Common myeloid progenitor, CD34-positive (primary cell): ENCODE data around the gene APOL1.
"Not testable (repeated sequence)": the region's sequence is repeated elsewhere in the genome, so short reads cannot be mapped to it uniquely, and the experiment has no call there.

ENCODE experiments used
- CTCF ChIA-PET: fragments of 350-600 bp; sonication (Branson Sonifier 250); formaldehyde crosslinking; loops from one replicate; lab custom pipeline; 2021; ENCODE audit warnings: antibody characterized with exemption; lab: Charles Lee
- POLR2A ChIA-PET: fragments of 350-600 bp; sonication (Branson Sonifier 250); formaldehyde crosslinking; loops from one replicate; lab custom pipeline; 2021; ENCODE audit warnings: antibody characterized with exemption; lab: Charles Lee
- DNase-seq, 3 donors: peaks; one replicate each; pipeline versions ENCODE4 v3.0.0 to v3.0.0-alpha.2; 2013
- H3K27ac ChIP-seq, 2 experiments: 1 replicate in 1 of 2; 2 replicates in 1 of 2; pipeline ENCODE4 v1.7.0; 2013; ENCODE audit warnings: inconsistent platforms in 2 of 2, low read length in 2 of 2, mild to moderate bottlenecking in 2 of 2, low read depth in 1 of 2, moderate library complexity in 1 of 2; ENCODE audit not compliant: severe bottlenecking in 2 of 2, insufficient read depth in 1 of 2, poor library complexity in 1 of 2
- H3K27me3 ChIP-seq, 5 experiments: replicated peaks in 2 of 5; 1 replicate in 3 of 5; 2 replicates in 2 of 5; pipeline versions ENCODE4 v1.6.1 to v1.7.0; 2013; ENCODE audit warnings: low read length in 4 of 5, mild to moderate bottlenecking in 2 of 5, moderate library complexity in 2 of 5, inconsistent platforms in 1 of 5; ENCODE audit not compliant: insufficient read depth in 5 of 5, control insufficient read depth in 4 of 5
- H3K36me3 ChIP-seq, 4 experiments: 1 replicate in 2 of 4; 2 replicates in 2 of 4; pipeline versions ENCODE4 v1.6.1 to v1.7.0; 2013; ENCODE audit warnings: low read length in 3 of 4, control low read depth in 1 of 4, mild to moderate bottlenecking in 1 of 4; ENCODE audit not compliant: control insufficient read depth in 4 of 4, insufficient read depth in 4 of 4
- H3K4me1 ChIP-seq, 4 experiments: 1 replicate in 3 of 4; 2 replicates in 1 of 4; pipeline versions ENCODE4 v1.6.1 to v1.7.1; 2013; ENCODE audit warnings: low read length in 3 of 4, mild to moderate bottlenecking in 3 of 4, control low read depth in 1 of 4, inconsistent platforms in 1 of 4, moderate library complexity in 1 of 4; ENCODE audit not compliant: control insufficient read depth in 4 of 4, insufficient read depth in 4 of 4; ENCODE audit errors: control extremely low read depth in 1 of 4
- H3K4me3 ChIP-seq, 7 experiments: 1 replicate in 4 of 7; 2 replicates in 3 of 7; pipeline versions ENCODE4 v1.5.1 to v1.7.0; 2013; ENCODE audit warnings: mild to moderate bottlenecking in 7 of 7, low read length in 6 of 7, moderate library complexity in 6 of 7, inconsistent platforms in 2 of 7, low read depth in 2 of 7, control low read depth in 1 of 7; ENCODE audit not compliant: insufficient read depth in 4 of 7, control insufficient read depth in 1 of 7; ENCODE audit errors: extremely low read depth in 1 of 7
- H3K9me3 ChIP-seq, 5 experiments: 1 replicate in 4 of 5; 2 replicates in 1 of 5; pipeline versions ENCODE4 v1.6.1 to v1.7.1; 2013; ENCODE audit warnings: low read length in 4 of 5, mild to moderate bottlenecking in 2 of 5, inconsistent platforms in 1 of 5, low read depth in 1 of 5, moderate library complexity in 1 of 5; ENCODE audit not compliant: control insufficient read depth in 4 of 5, insufficient read depth in 2 of 5; ENCODE audit errors: control extremely low read depth in 1 of 5
- WGBS: methylation state at CpG from one replicate; pipeline ENCODE4 v1.1.5; 2013; ENCODE audit not compliant: insufficient coverage; 5-methylcytosine and 5-hydroxymethylcytosine counted together

APOL1 gene

DNA sequence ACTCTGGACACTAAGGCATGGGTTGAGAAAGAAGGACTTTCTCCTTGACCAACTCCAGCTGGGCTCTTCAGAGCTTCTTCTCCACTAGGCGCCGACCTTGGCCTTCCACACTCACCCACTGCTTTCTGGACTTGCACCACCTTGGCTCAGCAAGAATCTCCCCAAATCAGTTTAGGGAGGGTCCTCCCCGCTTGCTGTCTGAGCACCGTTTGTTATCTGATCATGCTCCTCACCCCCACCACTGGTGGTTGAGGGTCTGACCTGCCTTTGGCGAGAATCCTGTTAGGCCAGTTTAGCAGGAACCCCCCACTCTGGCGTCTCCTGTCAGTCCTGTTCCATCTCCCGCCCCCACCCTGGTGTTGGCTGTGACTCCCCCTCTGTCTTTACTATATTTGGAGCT lies 24.0 kb upstream of the APOL1 start:
- POLR2A ChIA-PET: no interaction called here
- Histone ChIP-seq H3K4me1 (peaks cover 0 to 8% (median 0%) of the 10 kb centered on the region in 4 experiments), H3K9me3 (no peaks in the 10 kb centered on the region), H3K27ac (no peak overlapping the region), H3K36me3 (peaks cover 5 to 55% (median 37%) of the 10 kb centered on the region in 4 experiments), H3K27me3 (no peaks in the 10 kb centered on the region), H3K4me3 (no peak overlapping the region)
- WGBS: 95% methylated on average over 4 of the region's 7 CpGs
- CTCF ChIA-PET: interaction anchor here (1.4 to 3.9 kb wide), 2 partner anchors 9 to 60 kb away, joined by 3 to 29 read pairs; partner anchors contain the start of gene APOL2
- no peak for DNase-seq

DNA sequence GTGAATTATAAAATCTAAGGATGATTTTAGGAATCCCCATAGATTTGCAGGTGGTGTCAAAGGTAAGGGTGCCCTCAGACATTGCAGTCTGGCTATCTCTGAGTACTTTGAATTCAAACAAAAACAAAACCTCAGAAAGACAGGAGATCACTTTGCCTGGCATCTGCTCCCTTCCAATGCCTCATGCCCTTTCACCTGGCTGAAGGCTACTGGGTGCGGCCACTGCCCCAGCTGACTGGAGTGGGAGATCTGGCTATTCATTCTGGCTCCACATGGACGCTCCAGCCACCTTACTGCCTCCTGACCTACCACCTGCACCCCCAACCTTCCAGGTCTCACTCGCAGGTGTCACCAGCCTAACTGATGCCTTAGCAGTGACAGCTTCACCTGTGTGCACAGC lies 23.3 kb upstream of the APOL1 start:
- H3K36me3 ChIP-seq: peaks cover 5 to 62% (median 39%) of the 10 kb centered on the region in 4 experiments
- H3K4me3 ChIP-seq, H3K4me1 ChIP-seq, DNase-seq, H3K9me3 ChIP-seq, POLR2A ChIA-PET, H3K27ac ChIP-seq, H3K27me3 ChIP-seq: not testable (repeated sequence)
- CTCF ChIA-PET: interaction anchor here (0.8 kb wide), 1 partner anchor 9 kb away, joined by 3 read pairs; no protein-coding TSS in a partner anchor
- WGBS: 90% methylated on average over 2 of the region's 3 CpGs

DNA sequence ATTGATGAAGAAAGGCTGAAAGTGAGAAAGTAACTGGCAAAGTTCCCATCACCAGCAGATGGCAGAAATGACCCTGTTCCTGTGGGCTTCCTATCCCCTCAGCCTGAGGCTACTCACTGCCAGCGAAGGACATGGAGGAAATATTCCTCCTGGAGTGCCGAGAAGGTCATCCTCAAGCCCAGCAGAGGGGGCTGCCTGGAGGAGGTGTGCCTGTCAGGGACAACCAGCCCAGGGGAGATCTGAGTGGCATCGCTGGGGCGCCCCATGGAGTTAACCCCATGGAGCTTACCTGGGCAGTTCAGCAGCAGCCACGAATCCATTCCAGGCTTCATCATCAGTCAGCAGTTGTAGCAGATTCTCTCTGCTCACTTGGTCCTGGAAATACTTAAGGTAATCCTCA lies 21.9 kb upstream of the APOL1 start:
- DNase-seq, H3K4me3 ChIP-seq, H3K9me3 ChIP-seq, H3K4me1 ChIP-seq, POLR2A ChIA-PET, H3K27ac ChIP-seq, H3K27me3 ChIP-seq: not testable (repeated sequence)
- peaks cover 11 to 69% (median 45%) of the 10 kb centered on the region in 4 experiments for H3K36me3 ChIP-seq
- CTCF ChIA-PET: interaction anchor here (0.7 to 1.1 kb wide), 2 partner anchors 10 to 30 kb away, joined by 3 to 4 read pairs; no protein-coding TSS in a partner anchor
- WGBS: 25% methylated on average over 1 of the region's 5 CpGs

DNA sequence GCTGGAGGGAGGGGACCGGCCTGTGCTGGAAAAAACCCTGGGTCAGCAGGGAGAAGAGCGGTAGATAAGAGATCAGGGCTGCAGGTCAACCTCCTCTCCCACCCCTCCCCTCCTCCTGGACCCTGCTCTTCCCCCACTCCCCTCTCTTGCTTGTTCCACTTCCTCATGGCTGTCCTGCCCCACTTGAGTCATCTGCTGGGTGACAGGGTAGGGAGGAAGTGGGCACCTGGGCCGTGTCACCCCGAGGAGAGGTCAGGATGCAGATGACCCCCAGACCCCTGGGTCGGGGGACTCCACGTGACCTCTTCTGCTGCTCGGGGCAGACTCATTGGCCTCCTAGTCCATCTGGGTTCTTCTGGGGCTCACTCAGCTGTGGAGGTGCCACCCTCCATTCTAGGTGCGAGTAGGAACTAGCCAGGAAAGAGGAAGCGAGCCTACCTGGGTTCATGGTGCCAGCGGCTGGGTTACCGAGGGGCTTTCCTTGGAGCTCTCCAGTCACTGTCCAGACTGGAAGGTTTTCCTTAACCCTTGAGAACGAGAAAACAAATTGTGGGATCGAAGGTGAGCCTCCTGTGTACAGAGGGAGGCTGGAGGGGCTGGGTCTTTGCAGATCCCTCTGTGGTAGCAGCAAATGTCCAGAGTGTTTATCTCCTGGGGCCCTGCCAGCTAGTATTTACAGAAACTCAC lies 20.1 kb upstream of the APOL1 start:
- Histone ChIP-seq H3K4me3 (no peak overlapping the region), H3K27ac (no peak overlapping the region), H3K36me3 (peaks cover 9 to 74% (median 43%) of the 10 kb centered on the region in 4 experiments), H3K4me1 (peaks cover 2 to 16% (median 12%) of the 10 kb centered on the region in 4 experiments), H3K9me3 (peaks cover 0 to 3% (median 0%) of the 10 kb centered on the region in 5 experiments), H3K27me3 (no peaks in the 10 kb centered on the region)
- DNase-seq: no peak
- 81% methylated on average over 10 of the region's 13 CpGs for WGBS
- CTCF ChIA-PET: interaction anchor here (0.8 to 1.4 kb wide), 3 partner anchors 10 to 108 kb away, joined by 3 read pairs; no protein-coding TSS in a partner anchor
- POLR2A ChIA-PET: no interaction called here

DNA sequence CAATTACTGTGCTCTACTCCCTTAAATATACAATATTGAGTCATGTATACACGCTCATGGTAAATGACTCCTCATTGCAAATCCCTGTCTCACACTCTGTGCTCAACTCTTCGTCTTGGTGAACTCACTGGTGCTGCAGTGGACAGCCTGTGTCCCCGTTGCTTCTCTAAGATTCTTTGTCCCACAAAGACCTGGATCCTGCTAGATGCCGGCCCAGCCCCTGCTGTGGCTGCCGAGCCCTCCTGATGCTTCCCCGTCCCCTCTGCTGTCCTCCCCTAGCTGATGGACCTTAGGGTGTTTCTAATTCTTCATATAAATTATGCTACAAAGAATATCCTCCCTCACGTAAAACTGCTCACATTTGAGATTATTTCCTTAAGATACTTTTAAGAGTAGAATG lies 19.1 kb upstream of the APOL1 start:
- Histone ChIP-seq H3K4me1 (peaks cover 9 to 26% (median 21%) of the 10 kb centered on the region in 4 experiments), H3K27me3 (no peaks in the 10 kb centered on the region), H3K9me3 (peaks cover 0 to 3% (median 0%) of the 10 kb centered on the region in 5 experiments), H3K27ac (no peak overlapping the region), H3K36me3 (peaks cover 9 to 65% (median 39%) of the 10 kb centered on the region in 4 experiments), H3K4me3 (no peak overlapping the region)
- DNase-seq: no peak
- CTCF ChIA-PET: interaction anchor here (1.0 to 1.4 kb wide), 2 partner anchors 13 to 109 kb away, joined by 3 read pairs; no protein-coding TSS in a partner anchor
- POLR2A ChIA-PET: no interaction called here
- WGBS: 100% methylated on average over 3 of the region's 7 CpGs

DNA sequence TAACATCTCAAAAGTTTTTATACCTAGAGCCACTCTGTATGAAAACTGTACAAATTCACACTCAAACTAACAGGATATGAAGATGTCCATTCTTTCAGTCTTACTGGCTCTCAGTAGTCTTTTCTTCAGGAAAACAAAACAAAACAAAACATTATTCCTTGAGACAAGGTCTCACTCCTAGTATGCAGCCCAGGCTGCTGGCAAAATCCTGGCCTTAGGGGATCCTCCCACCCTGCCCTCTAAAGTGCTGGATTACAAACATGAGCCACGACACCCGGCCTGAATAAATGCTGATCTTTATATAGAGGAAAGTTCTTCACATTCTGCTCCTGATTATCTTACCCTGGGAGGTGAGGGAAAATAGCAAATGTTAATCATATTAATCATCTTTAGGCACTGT lies 18.7 kb upstream of the APOL1 start:
- POLR2A ChIA-PET: no interaction called here
- H3K4me1 ChIP-seq: peaks cover 9 to 27% (median 23%) of the 10 kb centered on the region in 4 experiments
- no peak for DNase-seq
- CTCF ChIA-PET: interaction anchor here (1.0 to 1.4 kb wide), 2 partner anchors 13 to 109 kb away, joined by 3 read pairs; no protein-coding TSS in a partner anchor
- H3K9me3 ChIP-seq: peaks cover 0 to 3% (median 0%) of the 10 kb centered on the region in 5 experiments
- WGBS: no CpG with 5 or more reads among the region's 2 CpGs
- H3K27ac ChIP-seq: no peak overlapping the region
- H3K36me3 ChIP-seq: peaks cover 9 to 62% (median 38%) of the 10 kb centered on the region in 4 experiments
- no peaks in the 10 kb centered on the region for H3K27me3 ChIP-seq
- H3K4me3 ChIP-seq: no peak overlapping the region

DNA sequence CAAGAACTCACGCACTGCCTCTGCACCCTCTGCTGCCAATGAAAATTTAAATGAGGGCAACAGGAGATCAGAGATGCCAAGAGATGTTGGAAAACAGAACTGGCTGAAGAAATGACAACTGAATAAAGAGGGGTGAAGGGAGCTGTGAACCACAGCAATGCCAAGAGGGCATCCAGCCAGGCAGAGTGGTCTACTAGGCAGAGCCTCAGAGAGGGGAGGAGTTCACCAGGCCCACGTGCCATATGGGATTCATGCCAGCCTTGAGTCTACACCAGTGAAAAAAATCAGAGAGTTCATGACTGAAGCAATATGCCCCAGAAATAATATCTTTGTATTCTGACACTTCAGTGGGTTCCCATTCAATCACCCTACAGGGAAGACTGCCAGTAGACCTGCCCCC lies 18.0 kb upstream of the APOL1 start:
- peaks cover 0 to 3% (median 0%) of the 10 kb centered on the region in 5 experiments for H3K9me3 ChIP-seq
- CTCF ChIA-PET: no interaction called here
- H3K4me1 ChIP-seq: peaks cover 9 to 31% (median 26%) of the 10 kb centered on the region in 4 experiments
- POLR2A ChIA-PET: no interaction called here
- peaks cover 9 to 57% (median 37%) of the 10 kb centered on the region in 4 experiments for H3K36me3 ChIP-seq
- no peak overlapping the region for H3K4me3 ChIP-seq
- no peak for DNase-seq
- no peaks in the 10 kb centered on the region for H3K27me3 ChIP-seq
- whole genome bisulfite sequencing: 80% methylated on average over 2 of the region's 2 CpGs
- no peak overlapping the region for H3K27ac ChIP-seq
